ENCODE results near the gene TNK1.

DNA sequence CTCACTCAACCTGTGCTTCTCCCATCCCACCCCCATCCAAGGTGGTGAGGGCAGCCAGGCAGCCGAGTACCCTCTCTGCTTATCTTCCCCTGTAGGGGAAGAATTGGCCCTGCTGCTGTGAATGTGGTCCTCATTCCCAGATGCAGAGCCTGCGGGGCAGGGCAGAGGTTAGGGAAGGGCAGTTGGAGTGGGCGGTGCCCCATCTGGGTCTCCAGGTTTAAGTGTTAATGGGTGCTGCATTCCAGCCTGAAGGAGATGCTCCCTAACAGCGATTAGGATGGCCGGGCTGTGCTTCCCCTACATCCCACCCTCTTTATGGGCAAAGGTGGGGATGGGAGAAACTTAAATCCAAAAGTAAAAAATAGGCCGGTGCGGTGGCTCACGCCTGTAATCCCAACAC lies 13.8 kb upstream of the TNK1 start:
- TF ChIP-seq, protein P1, sequence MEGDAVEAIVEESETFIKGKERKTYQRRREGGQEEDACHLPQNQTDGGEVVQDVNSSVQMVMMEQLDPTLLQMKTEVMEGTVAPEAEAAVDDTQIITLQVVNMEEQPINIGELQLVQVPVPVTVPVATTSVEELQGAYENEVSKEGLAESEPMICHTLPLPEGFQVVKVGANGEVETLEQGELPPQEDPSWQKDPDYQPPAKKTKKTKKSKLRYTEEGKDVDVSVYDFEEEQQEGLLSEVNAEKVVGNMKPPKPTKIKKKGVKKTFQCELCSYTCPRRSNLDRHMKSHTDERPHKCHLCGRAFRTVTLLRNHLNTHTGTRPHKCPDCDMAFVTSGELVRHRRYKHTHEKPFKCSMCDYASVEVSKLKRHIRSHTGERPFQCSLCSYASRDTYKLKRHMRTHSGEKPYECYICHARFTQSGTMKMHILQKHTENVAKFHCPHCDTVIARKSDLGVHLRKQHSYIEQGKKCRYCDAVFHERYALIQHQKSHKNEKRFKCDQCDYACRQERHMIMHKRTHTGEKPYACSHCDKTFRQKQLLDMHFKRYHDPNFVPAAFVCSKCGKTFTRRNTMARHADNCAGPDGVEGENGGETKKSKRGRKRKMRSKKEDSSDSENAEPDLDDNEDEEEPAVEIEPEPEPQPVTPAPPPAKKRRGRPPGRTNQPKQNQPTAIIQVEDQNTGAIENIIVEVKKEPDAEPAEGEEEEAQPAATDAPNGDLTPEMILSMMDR (IDR thresholded peaks at IDR 0.05): no peak
- TF ChIP-seq EZH2 (IDR thresholded peaks at IDR 0.05; ENCODE audit: borderline replicate concordance, insufficient read depth, low read depth, low read length, poor library complexity, severe bottlenecking): no peak

All from B cell (primary cell).